Right lobe of liver (tissue), 4 donors: Measurements from ENCODE around the gene SYNE1.

Experiments used
- POLR2A ChIP-seq: fragments of 450-650 bp; IDR thresholded peaks from one replicate; pipeline ENCODE4 v1.6.1; 2017; ENCODE audit warnings: antibody characterized with exemption, mild to moderate bottlenecking
- TF ChIP-seq, protein P1 (sequence below), 4 donors: fragments of 200-600 bp in 3 of 4; fragments of 450-650 bp in 1 of 4; IDR thresholded peaks; one replicate each; pipeline versions ENCODE4 v1.5.1 to v1.8.0; 2016 to 2022; ENCODE audit warnings: antibody characterized with exemption in 4 of 4, mild to moderate bottlenecking in 2 of 4
- donor health status: DM: no; HTN: no; CAD: no.
- donor health status: DM: no; HTN: no; CAD: no.
- donor health status: DM: no; HTN: yes; CAD: no.

DNA sequence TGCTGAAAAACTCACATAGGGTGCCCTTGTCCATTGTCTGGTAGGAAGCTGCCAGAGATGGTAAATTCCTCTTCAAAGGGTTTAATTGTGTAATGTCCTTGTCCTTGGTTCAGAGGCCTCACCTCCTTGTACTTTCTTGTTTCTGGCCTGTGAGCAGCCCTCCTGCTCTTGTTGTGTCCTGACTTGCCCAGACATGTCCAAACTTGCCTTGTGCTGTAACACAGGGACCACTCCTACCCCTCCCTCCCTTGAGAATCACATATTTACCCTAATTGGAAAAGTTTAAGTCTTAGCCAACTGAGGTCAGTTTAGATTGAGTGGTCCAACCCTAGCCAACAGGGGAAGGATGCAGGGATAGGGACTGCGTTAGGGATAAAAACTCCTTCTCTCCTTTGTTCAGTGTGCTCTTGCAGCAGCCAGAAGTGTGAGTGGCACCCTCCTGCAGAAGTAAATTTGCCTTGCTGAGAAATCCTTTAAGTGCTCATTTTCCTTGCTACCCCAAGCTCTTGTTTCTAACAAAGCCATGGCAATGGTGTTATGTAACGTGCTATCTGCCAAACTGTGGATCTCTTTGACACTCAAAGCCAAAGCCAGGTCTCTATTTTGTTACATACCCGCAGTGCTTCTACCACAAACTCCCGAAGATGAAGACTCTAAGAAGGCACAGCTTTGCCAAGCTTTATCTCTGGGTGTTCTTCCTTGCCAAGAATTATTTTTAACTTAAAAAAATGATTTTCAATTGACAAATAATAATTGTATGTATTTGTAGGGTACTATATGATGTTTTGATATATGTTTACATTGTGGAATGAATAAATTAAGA, 415.1 kb downstream of the SYNE1 start:
- no peak for TF ChIP-seq POLR2A
- TF ChIP-seq, protein P1, sequence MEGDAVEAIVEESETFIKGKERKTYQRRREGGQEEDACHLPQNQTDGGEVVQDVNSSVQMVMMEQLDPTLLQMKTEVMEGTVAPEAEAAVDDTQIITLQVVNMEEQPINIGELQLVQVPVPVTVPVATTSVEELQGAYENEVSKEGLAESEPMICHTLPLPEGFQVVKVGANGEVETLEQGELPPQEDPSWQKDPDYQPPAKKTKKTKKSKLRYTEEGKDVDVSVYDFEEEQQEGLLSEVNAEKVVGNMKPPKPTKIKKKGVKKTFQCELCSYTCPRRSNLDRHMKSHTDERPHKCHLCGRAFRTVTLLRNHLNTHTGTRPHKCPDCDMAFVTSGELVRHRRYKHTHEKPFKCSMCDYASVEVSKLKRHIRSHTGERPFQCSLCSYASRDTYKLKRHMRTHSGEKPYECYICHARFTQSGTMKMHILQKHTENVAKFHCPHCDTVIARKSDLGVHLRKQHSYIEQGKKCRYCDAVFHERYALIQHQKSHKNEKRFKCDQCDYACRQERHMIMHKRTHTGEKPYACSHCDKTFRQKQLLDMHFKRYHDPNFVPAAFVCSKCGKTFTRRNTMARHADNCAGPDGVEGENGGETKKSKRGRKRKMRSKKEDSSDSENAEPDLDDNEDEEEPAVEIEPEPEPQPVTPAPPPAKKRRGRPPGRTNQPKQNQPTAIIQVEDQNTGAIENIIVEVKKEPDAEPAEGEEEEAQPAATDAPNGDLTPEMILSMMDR (IDR thresholded peaks at IDR 0.05): no peak
